NCI-H2081 treated with DMSO at 0.1 percent for 48 hours (cell line): Measurements from ENCODE around the gene SPAG9.

ENCODE experiments used
- DNase-seq: peaks from one replicate; lab custom pipeline; 2025; lab: John Stamatoyannopoulos, UW

The SPAG9 gene, protein sequence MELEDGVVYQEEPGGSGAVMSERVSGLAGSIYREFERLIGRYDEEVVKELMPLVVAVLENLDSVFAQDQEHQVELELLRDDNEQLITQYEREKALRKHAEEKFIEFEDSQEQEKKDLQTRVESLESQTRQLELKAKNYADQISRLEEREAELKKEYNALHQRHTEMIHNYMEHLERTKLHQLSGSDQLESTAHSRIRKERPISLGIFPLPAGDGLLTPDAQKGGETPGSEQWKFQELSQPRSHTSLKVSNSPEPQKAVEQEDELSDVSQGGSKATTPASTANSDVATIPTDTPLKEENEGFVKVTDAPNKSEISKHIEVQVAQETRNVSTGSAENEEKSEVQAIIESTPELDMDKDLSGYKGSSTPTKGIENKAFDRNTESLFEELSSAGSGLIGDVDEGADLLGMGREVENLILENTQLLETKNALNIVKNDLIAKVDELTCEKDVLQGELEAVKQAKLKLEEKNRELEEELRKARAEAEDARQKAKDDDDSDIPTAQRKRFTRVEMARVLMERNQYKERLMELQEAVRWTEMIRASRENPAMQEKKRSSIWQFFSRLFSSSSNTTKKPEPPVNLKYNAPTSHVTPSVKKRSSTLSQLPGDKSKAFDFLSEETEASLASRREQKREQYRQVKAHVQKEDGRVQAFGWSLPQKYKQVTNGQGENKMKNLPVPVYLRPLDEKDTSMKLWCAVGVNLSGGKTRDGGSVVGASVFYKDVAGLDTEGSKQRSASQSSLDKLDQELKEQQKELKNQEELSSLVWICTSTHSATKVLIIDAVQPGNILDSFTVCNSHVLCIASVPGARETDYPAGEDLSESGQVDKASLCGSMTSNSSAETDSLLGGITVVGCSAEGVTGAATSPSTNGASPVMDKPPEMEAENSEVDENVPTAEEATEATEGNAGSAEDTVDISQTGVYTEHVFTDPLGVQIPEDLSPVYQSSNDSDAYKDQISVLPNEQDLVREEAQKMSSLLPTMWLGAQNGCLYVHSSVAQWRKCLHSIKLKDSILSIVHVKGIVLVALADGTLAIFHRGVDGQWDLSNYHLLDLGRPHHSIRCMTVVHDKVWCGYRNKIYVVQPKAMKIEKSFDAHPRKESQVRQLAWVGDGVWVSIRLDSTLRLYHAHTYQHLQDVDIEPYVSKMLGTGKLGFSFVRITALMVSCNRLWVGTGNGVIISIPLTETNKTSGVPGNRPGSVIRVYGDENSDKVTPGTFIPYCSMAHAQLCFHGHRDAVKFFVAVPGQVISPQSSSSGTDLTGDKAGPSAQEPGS (N-terminal part only)

DNA sequence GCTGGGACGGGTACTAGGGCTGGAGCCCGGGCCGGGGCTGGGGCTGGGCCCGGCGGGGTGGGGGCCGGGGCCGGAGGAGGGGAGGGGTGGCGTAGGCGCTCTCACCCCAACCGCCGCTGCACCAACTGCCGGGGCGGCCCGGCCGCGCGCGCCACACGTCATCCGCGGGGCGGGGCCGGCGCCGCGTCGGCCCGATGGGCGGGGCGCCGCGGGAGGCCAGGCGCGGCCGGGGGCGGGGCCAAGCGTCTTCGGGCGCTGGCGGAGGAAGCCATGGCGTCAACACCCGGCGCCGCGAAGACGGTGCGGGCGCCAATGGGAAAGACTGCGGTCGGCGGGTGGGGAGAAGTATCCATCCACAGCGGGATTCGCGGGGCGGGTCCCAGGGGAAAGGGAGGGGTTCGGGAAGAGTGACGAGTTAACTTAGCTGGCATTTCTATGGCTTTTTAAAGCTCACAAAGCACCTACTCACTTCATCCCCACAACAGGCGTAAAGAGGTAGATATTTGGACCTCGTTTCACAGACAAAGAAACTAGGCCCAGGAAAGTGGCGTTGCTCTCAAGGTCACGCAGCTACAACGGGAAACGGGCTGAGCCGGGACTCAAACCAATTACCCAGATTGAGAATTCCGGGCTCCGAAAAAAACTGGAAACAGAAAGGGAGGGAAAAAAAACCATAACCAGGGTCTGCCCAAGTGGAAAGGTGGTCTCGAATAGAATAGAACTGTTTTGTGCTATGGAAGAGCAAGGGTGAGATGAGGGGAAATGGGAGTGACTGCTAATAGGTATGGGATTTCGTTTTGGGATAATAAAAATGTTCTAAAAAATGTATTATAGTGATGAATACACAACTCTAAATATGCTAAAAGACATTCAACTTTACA lies at the start of gene SPAG9:
SPAG9 (minus strand) TSS at position 130 of the 881 bp plus-strand sequence. CDS start 212 bp downstream, outside the sequence.
- DNase-seq, result peak; percentile 86

DNA sequence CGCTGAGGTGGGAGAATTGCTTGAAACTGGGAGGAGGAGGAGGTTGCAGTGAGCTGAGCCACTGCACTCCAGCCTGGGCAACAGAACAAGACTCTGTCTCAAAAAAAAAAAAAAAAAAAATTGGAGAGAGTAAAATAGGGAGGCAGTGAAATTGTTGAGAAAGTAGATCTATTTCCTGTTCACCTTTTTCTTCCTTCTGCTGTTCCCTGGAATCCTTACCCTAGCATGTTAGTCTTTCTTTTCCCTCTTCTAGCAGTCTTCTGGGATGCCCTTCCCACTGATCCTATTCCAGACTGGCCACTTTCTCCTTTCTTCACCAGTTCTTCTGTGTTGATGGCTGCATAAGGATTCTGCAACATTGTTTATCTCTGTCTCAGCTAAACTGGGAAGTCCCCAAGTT lies 48.7 kb upstream of the SPAG9 start:
- no peak for DNase-seq

DNA sequence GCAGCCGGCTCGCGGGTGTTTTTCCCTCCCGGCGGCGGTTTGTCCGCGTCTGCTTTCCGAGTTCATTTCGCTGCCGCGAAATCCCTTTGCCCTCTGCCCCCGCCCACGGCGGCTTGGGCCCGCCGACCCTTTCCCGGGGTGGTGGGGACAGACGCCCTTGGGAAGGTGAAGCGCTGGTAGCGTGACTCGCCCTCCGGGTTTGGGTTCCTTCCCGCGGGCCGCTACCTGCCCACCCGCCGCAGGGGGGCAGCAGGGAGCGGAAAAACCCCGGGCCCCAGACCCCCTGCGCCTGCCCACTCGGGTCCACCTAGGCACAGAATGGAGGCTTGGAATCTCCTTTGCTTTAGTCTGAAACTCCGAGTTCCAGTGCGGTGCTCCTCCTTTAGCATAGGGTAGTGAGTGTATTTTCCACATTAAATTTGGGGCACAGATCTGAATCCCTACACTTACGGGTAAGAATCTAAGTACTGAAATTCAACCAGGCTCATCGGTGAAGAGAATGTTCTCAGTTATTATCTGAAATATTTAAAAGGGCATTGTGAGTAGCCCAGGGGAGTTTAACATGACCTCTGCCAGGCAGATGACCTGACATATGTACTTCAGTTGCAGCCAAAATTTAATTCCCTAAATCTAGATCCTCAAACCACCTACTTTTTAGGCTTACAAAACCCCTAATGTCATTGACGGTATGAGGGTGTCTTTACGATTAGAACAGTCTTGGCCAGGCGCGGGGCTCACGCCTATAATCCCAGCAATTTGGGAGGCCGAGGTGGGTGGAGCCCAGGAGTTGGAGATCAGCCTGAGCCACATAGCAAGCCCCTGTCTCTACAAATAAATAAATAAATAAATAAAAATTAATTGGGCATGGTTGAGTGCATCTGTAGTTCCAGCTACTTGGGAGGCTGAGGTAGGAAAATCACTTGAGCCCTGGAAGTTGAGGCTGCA lies 46.6 kb upstream of the SPAG9 start:
- DNase-seq, result no peak

DNA sequence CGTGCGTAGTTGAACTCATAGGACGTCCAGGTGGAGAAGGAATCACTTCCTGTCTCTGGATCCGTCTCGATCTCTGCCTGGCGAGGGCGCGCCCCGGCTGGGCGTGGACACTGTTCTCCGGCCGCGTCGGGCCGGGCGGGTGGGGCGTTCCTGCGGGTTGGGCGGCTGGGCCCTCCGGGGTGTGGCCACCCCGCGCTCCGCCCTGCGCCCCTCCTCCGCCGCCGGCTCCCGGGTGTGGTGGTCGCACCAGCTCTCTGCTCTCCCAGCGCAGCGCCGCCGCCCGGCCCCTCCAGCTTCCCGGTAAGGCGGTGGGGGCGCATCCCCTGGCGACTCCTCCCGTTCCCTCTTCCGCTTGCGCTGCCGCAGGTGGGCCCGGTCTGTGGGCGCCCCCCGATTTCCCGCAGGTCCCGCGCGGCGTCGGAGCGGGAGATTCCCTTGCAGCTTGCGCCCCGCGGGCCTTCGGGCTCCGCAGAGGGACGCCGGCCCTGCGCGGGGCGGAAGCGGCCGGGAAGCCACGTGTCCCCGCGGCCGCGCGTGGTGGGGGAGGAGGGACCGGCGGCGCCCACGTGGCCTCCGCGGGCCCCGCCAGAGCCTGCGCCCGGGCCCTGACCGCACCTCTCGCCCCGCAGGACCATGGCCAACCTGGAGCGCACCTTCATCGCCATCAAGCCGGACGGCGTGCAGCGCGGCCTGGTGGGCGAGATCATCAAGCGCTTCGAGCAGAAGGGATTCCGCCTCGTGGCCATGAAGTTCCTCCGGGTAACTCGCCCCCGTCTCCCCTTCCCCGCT lies 45.7 kb upstream of the SPAG9 start, which contains the start of gene NME2:
NME2 (plus strand) TSS at position 214 of the 789 bp plus-strand sequence; CDS start at position 634, 420 bp downstream.
- peak; percentile 33 for DNase-seq

DNA sequence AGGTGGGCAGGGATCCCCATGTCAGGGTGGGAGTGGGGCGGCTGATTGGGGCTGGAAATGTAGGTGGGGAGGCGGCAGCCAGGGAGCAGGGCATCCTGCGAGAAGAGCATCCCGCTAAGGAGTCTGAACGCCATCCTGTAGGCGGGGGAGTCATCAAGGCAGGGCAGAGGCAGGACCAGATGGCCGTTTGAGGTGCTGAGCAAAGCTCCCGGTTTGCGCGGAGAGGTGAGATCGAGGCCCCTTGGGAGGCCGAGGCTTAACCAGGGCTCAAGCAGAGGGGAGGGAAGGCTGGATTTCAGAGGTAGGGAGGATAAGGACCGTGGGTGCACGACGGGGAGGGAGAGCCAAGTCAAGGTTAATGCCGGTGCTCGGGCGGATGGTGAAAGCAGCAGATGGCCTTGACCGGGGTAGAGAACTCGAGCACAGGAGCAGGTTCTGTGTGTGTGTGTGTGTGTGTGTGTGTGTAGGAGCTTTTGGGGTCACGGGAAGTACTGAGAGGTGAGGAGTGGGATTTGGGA lies 45.1 kb upstream of the SPAG9 start:
- no peak for DNase-seq

DNA sequence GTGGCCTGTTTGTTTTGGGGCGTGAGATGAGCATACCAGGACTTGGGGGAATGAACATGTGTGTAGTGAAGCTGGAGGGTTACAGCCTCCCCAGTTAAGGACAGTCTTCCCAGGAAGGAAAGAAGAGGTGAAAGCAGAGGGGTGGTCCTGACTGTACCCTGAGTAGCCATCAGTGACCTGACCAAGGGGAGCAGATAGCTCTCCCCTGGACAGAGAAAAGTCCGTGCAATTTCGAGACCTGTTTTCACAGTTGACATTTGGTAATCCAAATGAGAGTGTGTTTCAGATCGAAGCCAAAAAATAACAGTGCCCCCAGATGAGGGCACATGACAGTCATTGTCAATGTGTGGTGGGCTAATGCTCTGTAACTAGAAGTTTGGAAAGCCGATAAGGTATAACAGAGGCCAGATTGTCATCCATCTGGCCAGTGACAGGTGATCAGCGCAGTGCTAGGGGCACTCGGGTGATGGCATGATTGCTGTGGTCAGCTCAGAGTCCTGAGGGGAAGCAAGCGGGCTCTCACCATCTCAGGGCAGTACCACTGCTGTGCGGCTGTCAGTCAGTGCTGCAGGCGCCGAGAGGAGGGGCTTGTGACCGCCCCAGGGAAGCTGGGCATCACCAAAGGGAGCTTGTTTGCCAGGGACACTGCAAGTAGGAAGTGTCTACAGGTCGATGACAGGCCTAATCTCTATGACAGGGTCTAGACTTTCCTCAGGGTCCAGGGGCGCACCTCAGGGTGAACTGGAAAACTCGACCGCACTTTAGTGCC lies 44.4 kb upstream of the SPAG9 start:
- no peak for DNase-seq

DNA sequence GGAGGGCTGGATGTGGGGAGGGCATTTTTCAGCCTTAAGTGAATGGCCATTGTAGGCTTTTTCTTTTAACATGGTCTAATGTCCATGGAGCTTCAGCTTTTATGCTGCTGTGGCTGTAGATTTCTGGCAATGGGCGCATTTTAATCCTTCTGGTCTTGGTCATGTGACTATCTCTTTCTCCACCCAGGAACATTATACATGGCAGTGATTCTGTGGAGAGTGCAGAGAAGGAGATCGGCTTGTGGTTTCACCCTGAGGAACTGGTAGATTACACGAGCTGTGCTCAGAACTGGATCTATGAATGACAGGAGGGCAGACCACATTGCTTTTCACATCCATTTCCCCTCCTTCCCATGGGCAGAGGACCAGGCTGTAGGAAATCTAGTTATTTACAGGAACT lies 40.9 kb upstream of the SPAG9 start:
- DNase-seq, result no peak

DNA sequence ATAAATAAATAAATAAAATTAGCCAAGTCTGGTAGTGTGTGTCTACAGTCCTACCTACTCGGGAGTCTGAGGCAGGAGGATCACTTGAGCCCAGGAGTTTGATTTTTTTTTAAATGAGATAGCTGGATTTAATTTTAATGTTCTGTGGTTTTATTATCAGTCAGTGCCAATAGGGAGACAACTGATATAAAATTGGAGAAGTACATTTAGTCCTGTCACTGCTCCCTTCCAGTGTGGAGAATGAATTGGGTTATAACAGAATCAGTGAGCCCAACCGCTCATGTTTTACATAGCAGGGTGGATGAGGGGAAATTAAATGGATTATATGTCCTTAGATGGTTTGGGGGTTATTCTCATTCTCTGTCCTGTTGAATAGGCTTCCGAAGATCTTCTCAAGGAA lies 38.9 kb upstream of the SPAG9 start:
- DNase-seq, result no peak

DNA sequence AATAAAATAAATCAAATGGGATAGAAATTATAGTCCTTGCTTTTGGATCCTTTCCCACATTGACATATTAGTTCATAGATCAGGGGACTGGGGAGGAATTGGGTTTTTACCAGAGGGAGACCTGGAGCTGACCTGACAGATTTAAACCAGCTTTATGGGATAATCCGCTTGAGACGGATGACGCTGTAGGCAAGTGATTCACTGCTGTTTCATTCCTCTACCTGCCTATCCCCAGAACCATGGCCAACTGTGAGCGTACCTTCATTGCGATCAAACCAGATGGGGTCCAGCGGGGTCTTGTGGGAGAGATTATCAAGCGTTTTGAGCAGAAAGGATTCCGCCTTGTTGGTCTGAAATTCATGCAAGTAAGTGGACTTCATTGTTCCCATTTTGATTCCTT lies 34.7 kb upstream of the SPAG9 start:
- DNase-seq, result no peak

DNA sequence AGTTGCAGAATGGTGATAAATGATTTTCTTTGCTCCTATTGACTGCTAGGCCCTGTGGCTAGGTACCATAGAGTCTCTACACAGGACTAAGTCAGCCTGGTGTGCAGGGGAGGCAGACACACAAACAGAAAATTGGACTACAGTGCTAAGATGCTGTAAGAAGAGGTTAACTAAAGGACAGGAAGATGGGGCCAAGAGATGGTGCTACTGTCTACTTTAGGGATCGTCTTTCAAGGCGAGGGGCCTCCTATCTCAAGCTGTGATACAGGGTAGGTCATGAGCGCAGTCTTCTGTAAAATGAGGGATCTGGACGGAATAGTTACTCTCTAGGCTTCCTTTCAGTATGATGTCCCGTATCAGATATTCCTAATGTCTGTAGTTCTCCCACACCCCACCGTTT lies 33.5 kb upstream of the SPAG9 start:
- no peak for DNase-seq

DNA sequence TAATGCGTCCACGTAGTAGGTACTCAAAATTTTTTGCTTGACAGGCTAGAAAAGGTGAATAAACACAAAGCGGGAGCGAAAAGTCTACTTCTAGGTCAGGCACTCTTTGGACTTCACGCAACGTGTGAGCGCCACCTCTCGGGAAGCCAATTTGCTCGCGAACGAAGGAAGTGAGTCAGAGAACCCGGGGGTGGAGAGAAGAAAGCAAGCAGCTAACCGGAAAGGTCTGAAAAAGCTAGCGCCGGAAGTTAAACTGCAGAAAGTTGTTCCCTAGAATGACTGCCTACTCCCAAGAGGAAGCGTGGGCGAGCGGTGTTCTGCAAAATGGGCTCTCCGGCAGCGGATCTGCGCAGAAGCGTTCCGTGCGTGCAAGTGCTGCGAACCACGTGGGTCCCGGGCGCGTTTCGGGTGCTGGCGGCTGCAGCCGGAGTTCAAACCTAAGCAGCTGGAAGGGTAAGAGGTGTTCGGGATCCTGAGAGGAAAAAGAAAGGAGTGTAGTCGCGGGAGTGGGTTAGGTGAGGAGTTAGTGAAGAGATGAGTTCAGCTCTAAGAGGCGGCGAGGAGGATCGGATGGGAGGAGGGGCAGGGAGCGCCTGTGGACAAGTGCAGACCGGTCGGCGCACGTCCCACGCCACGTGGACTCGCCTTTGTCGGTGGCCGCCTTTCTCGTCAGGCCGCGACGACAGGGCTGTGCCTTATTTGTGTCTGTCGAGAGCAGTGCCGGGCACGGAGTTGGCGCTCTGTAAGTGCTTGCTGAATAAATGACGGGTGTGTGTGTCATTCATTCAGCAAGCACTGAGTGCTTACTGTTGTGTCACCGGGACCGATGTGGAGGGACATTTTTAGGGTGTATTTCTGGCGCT lies 32.8 kb upstream of the SPAG9 start, which contains the start of gene NME1:
NME1 (plus strand) TSS at position 350 of the 863 bp plus-strand sequence. CDS start 2,096 bp downstream, outside the sequence.
- DNase-seq, result peak; percentile 100

DNA sequence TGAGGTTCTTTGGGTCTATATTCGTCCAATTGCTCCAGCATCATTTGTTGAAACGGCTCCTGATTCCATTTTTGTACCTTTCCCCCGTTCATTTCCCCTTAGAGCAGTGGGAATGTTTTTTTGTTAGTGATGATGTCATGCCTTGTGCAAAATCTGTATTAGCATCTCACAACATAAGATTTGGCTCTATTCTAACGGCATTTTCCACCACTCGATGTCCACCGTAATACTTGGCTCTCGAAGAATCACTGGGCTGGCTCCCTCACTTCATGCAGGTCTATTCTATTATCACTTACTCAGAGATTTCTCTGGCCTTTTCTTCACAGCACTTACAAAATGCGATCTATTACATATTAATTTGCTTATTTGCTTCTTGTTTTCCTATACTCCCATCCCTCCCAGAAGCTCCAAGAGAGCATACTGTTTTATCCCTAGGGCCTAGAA lies 32.1 kb upstream of the SPAG9 start:
- no peak for DNase-seq

DNA sequence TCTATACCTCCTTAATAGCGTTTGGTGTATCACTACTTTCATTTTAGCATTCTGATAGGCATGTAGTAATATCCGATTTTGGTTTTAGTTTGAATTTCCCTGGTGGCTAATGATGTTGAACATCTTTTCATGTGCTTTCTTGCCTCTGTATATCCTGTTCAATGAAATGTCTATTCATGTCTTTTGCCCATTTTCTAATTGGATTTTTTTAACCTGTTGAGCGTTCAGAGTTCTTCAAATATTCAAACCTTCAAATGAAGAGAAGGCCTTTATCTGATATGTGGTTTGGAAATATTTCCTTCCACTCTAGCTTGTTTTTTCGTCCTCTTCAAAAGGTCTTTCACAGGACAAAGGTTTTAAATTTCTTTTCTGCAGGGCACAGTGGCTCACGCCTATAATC lies 30.3 kb upstream of the SPAG9 start:
- no peak for DNase-seq

DNA sequence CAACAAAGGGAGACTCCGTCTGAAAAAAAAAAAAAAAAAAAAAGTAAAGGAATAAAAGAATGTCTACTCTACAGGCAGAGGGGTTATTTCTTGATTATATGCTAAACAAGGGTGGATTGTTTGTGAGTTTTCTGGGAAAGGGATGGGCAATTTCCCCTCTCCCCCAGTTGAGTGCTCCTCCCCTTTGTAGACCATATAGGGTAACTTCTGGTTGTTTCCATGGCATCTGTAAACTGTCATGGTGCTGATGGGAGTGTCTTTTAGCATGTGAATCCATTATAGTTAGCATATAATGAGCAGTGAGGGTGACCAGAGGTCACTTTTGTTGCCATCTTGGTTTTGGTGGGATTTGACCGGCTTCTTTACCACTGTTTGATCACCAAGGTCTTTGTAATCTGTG lies 28.5 kb upstream of the SPAG9 start:
- no peak for DNase-seq

DNA sequence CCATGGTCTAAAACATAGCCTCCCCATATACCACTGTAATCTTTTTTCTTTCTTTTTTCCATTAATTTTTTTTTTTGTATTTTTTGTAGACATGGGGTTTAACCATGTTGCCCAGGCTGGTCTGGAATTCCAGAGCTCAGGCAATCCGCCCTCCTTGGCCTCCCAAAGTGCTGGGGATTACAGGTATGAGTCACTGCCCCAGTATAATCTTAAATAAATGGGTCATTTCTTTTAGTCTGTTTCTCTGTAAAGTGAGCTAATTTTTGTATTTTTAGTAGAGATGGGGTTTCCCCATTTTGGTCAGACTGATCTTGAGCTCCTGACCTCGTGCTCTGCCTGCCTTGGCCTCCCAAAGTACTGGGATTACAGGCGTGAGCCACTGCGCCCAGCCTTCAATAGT lies 27.0 kb upstream of the SPAG9 start:
- DNase-seq, result no peak

DNA sequence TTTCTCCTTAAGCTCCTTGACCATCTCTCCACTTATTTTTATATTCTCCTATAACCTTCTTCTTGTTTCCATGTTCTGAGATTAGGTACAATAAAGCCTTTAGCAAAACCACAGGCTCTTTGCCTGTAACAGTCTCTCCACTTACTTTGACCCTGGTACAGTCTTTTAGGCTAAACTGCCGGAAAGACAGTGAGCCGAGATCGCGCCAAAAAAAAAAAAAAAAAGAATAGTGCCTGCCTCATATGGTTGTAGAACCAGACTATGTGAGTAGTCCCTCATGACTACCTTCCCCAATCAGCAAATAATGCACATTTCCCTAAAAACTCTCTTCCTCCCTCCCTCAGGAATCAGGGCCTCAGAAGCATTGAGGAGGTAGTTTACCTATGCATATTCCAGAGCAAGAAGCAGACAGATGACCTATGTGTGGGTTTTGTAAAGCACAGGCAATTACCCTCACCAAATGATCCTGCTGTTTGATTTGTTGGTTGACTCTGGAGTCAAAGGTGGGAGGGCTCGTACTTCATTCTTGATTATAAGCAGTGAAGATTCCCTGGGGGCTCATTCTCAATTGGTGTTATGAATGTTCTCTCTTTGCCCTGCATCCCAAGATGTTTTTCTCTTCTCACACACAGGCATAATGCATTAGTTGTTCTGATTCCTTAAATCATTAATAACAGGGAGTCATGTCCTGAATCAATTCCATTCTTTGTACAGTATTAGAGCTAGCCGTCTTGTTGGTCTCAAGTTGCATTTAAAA lies 23.8 kb upstream of the SPAG9 start:
- no peak for DNase-seq
